Femur (tissue), 1 donor: ENCODE results near the gene PPAN.

Experiments used
- DNase-seq: peaks from one replicate; pipeline ENCODE4 v3.0.0-alpha.2; 2017

Gene PPAN

GRCh38 chr19:10141973-10142372 is 35.8 kb downstream of the PPAN start:
- DNase-seq, result no peak

GRCh38 chr19:10142701-10143375 is 36.7 kb downstream of the PPAN start:
- no peak for DNase-seq

- no peak for DNase-seq
Observed at GRCh38 chr19:10143681-10144080, 37.5 kb downstream of the PPAN start.

GRCh38 chr19:10144361-10144760 is 38.2 kb downstream of the PPAN start:
- no peak for DNase-seq

- DNase-seq, result no peak
Observed at GRCh38 chr19:10145031-10145430, 38.9 kb downstream of the PPAN start.

- no peak for DNase-seq
Observed at GRCh38 chr19:10146142-10146541, 40.0 kb downstream of the PPAN start.

GRCh38 chr19:10149427-10149826 is 43.3 kb downstream of the PPAN start:
- no peak for DNase-seq

- no peak for DNase-seq
Observed at GRCh38 chr19:10151521-10151920, 45.4 kb downstream of the PPAN start.

- DNase-seq, result no peak
Observed at GRCh38 chr19:10152100-10152499, 45.9 kb downstream of the PPAN start.

GRCh38 chr19:10155839-10156238 is 49.7 kb downstream of the PPAN start:
- no peak for DNase-seq

GRCh38 chr19:10158071-10158470 is 51.9 kb downstream of the PPAN start:
- no peak for DNase-seq

GRCh38 chr19:10158485-10158884 is 52.3 kb downstream of the PPAN start:
- DNase-seq, result no peak

- DNase-seq, result no peak
Observed at GRCh38 chr19:10159610-10160009, 53.4 kb downstream of the PPAN start.
